Stomach (tissue), 9 donors: ENCODE results near the gene S100A3. TPM values are rescaled to one million over a fixed set of nuclear protein-coding genes. Genes with fewer than 3 reads are reported as not detected.
A peak's percentile ranks its signal among the peaks of the same experiment; 100 is the strongest.
"Not testable (repeated sequence)": the region's sequence is repeated elsewhere in the genome, so short reads cannot be mapped to it uniquely, and the experiment has no call there.

Source experiments
- DNase-seq, 2 donors: peaks; one replicate each; pipeline versions ENCODE4 v3.0.0 to v3.0.0-alpha.2; 2013 to 2019
- H3K27ac ChIP-seq, 5 donors: fragments of 200-600 bp in 4 of 5; sonication (generic) in 4 of 5; one replicate each; pipeline ENCODE4 v1.5.1; 2013 to 2019; ENCODE audit warnings: mild to moderate bottlenecking in 1 of 5, moderate library complexity in 1 of 5
- H3K27me3 ChIP-seq, 3 donors: fragments of 200-600 bp; sonication (generic); one replicate each; pipeline ENCODE4 v1.5.1; 2017 to 2019; ENCODE audit warnings: mixed run types in 1 of 3
- H3K36me3 ChIP-seq, 4 donors: fragments of 200-600 bp; sonication (generic); 1 replicate in 3 of 4; 2 replicates in 1 of 4; pipeline ENCODE4 v1.5.1; 2016 to 2019
- H3K4me1 ChIP-seq, 4 donors: fragments of 200-600 bp; sonication (generic); one replicate each; pipeline ENCODE4 v1.5.1; 2016 to 2019
- H3K4me3 ChIP-seq, 4 donors: fragments of 200-600 bp; sonication (generic) in 3 of 4; one replicate each; pipeline ENCODE4 v1.5.1; 2016 to 2019; ENCODE audit warnings: mild to moderate bottlenecking in 1 of 4
- H3K9me3 ChIP-seq, 4 donors: fragments of 200-600 bp; sonication (generic); one replicate each; pipeline ENCODE4 v1.5.1; 2016 to 2019
- EP300 ChIP-seq: sonication (generic); formaldehyde crosslinking; IDR thresholded peaks from one replicate; pipeline ENCODE4 v1.6.1; 2017; ENCODE audit warnings: antibody characterized with exemption
- POLR2A ChIP-seq, 4 donors: fragments of 450-650 bp; IDR thresholded peaks; one replicate each; pipeline ENCODE4 v1.6.1; 2016; ENCODE audit warnings: antibody characterized with exemption in 4 of 4, control low read depth in 2 of 4, mild to moderate bottlenecking in 1 of 4, moderate library complexity in 1 of 4
- POLR2AphosphoS5 ChIP-seq, 3 donors: sonication (generic); formaldehyde crosslinking; IDR thresholded peaks; one replicate each; pipeline ENCODE4 v1.6.1; 2016; ENCODE audit warnings: antibody characterized with exemption in 3 of 3
- WGBS, 5 donors: extraction: QIAGEN DNeasy Blood & Tissue Kit in 3 of 5; methylation state at CpG; one replicate each; pipeline versions ENCODE4 v1.1.5 to v1.1.7; 2013 to 2018; 5-methylcytosine and 5-hydroxymethylcytosine counted together
- intact Hi-C: fragments of 100-400 bp; cut with DNase I; formaldehyde crosslinking; loops from one replicate; pipeline ENCODE4 v1.15.1; 2023; ENCODE audit warnings: low total_unique reads
- polyA plus RNA-seq, 3 donors: library from polyadenylated mRNA; stranded (reverse); fragments of 200-250 nt; gene quantifications; one replicate each; pipeline ENCODE4 v1.2.3, GENCODE V29; 2013
- total RNA-seq, 5 donors: library from RNA; depleted of rRNA; stranded (reverse); fragments of >200 nt; gene quantifications; one replicate each; pipeline versions ENCODE4 v1.1.0 to v1.2.3, GENCODE V29; 2014 to 2016
- TF ChIP-seq, protein P1 (sequence below), 7 experiments: fragments of 450-650 bp in 4 of 7; fragments of 200-600 bp in 3 of 7; sonication (generic) in 3 of 7; IDR thresholded peaks; one replicate each; pipeline ENCODE4 v1.5.1; 2016 to 2019; ENCODE audit warnings: antibody characterized with exemption in 7 of 7, control low read depth in 2 of 7, mild to moderate bottlenecking in 1 of 7
- donor health status: healthy with polysubstance abuse.
- donor health status: Bipolar disorder and iron deficiency.
- donor health status: healthy.

Gene S100A3
- total and polyA plus RNA-seq, 8 donors = 2.6 to 15.0 (median 5.4) TPM; not detected in 5

DNA sequence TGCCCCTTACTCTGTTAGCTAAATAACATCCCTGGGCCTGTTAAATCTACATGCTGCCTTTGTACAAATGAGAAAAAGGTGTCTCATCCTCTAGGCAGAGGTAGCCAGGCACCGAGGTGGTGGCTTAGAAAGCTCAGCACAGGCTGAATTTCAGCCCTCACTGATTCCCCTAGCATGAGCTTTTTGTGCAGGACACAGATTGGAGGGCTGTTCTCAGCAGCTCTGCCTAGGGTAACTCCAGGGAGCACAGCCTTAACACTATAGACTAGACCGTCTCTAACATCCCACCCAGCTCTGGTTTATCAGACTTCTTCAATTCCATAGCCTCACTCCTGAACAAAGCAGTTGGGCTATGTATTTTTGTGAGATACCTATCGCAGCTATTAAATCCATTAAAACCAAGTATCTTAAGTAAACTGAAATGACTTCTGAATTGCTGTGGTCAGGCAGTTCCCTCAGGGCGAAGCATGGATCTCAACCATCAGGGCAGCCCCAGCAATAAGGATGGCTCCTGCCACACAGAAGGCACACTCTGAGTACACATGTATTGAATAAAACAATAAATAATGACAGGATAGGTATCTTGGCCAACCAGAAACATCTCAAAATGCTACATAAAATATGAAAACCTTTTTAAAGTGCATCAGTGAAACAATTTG, 28.1 kb downstream of the S100A3 start:
- no peaks in the 10 kb centered on the region for H3K36me3 ChIP-seq
- no peaks in the 10 kb centered on the region for H3K9me3 ChIP-seq
- 62 to 75% (median 67%) methylated on average over 4 of the region's 4 CpGs for WGBS, 5 donors
- DNase-seq = no peak
- TF ChIP-seq POLR2A (IDR thresholded peaks at IDR 0.05) (no peak), POLR2AphosphoS5 (IDR thresholded peaks at IDR 0.05) (no peak), EP300 (no peak)
- TF ChIP-seq, protein P1, sequence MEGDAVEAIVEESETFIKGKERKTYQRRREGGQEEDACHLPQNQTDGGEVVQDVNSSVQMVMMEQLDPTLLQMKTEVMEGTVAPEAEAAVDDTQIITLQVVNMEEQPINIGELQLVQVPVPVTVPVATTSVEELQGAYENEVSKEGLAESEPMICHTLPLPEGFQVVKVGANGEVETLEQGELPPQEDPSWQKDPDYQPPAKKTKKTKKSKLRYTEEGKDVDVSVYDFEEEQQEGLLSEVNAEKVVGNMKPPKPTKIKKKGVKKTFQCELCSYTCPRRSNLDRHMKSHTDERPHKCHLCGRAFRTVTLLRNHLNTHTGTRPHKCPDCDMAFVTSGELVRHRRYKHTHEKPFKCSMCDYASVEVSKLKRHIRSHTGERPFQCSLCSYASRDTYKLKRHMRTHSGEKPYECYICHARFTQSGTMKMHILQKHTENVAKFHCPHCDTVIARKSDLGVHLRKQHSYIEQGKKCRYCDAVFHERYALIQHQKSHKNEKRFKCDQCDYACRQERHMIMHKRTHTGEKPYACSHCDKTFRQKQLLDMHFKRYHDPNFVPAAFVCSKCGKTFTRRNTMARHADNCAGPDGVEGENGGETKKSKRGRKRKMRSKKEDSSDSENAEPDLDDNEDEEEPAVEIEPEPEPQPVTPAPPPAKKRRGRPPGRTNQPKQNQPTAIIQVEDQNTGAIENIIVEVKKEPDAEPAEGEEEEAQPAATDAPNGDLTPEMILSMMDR (IDR thresholded peaks at IDR 0.05) = no peak
- intact Hi-C loops = no loop called here
- H3K4me1 ChIP-seq = peaks cover 0 to 7% (median 3%) of the 10 kb centered on the region in 4 donors
- H3K4me3 ChIP-seq = no peak overlapping the region
- H3K27me3 ChIP-seq = no peaks in the 10 kb centered on the region
- H3K27ac ChIP-seq = no peak overlapping the region

DNA sequence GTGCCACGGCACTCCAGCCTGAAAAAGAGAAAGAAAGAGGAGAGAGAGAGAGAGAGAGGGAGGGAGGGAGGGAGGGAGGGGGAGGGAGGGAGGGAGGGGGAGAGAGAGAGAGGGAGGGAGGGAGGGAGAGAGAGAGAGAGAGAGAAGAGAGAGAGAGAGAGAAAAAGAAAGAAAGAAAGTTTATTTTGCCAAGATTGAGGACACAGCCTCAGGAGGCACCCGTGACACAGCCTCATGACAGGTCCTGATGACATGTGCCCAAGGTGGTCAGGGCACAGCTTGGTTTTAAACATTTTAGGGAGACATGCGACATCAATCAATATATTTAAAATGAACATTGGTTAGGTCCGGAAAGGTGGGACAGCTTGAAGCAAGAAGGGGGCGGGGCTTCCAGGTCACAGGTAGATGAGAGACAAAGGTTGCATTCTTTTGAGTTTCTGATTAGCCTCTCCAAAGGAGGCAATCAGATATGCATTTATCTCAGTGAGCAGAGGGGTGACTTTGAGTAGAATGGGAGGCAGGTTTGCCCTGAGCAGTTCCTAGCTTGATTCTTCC, 28.8 kb downstream of the S100A3 start:
- H3K9me3 ChIP-seq, intact Hi-C loops: not testable (repeated sequence)

DNA sequence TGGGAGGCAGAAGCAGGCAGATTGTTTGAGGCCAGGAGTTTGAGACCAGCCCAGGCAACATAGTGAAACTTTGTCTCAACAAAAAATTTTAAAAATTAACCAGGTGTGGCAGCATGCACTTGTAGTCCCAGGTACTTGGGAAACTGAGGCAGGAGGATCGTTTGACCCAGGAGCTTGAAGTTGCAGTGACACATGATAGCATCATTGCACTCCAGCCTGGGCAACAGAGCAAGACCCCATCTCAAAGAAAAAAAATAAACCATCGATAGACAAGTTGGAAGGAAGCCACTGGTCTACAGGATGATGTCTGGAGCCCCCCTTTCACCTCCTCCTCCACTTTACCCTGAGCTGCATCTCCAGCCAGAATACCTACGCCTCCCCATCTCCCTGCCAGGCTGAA, 29.8 kb downstream of the S100A3 start:
- no peak for DNase-seq
- no peak overlapping the region for H3K4me3 ChIP-seq
- no peaks in the 10 kb centered on the region for H3K36me3 ChIP-seq
- no peak for TF ChIP-seq POLR2A (IDR thresholded peaks at IDR 0.05)
- no peak for TF ChIP-seq POLR2AphosphoS5 (IDR thresholded peaks at IDR 0.05)
- TF ChIP-seq, protein P1 (IDR thresholded peaks at IDR 0.05) = no peak
- TF ChIP-seq EP300 = no peak
- no peaks in the 10 kb centered on the region for H3K27me3 ChIP-seq
- 89 to 96% (median 91%) methylated on average over 3 of the region's 3 CpGs for WGBS, 5 donors
- no peaks in the 10 kb centered on the region for H3K9me3 ChIP-seq
- intact Hi-C loops = loop anchor here (5.0 kb wide), 1 partner anchor 43 kb away; no protein-coding TSS in a partner anchor
- H3K27ac ChIP-seq = no peak overlapping the region
- peaks cover 6 to 20% (median 10%) of the 10 kb centered on the region in 4 donors for H3K4me1 ChIP-seq

More for the DNA sequence above, 28.8 kb downstream of the S100A3 start:
- H3K36me3 ChIP-seq, H3K4me3 ChIP-seq, H3K27me3 ChIP-seq, H3K27ac ChIP-seq: not testable (repeated sequence)
- 49 to 62% (median 54%) methylated on average over 4 to 5 of the region's 5 CpGs for WGBS, 5 donors
- DNase-seq = peak in 1 of 2 donors; percentile 59
- peaks cover 6 to 14% (median 9%) of the 10 kb centered on the region in 4 donors for H3K4me1 ChIP-seq

GRCh38 chr1:153515504-153516394, 33.3 kb downstream of the S100A3 start:
- Histone ChIP-seq H3K4me1 (peaks cover 11 to 27% (median 12%) of the 10 kb centered on the region in 4 donors), H3K27ac (peak overlapping the region; percentile 54 to 85 (median 81)), H3K9me3 (no peaks in the 10 kb centered on the region), H3K4me3 (no peak overlapping the region), H3K36me3 (no peaks in the 10 kb centered on the region), H3K27me3 (no peaks in the 10 kb centered on the region)
- peak; percentile 69 to 87 for DNase-seq
- intact Hi-C loops = loop anchor here (5.0 kb wide), 1 partner anchor 47 kb away; no protein-coding TSS in a partner anchor
- TF ChIP-seq POLR2AphosphoS5 (IDR thresholded peaks at IDR 0.05) = peak in 2 of 3 donors; percentile 63 to 68
- TF ChIP-seq POLR2A (IDR thresholded peaks at IDR 0.05) = no peak
- 32 to 50% (median 48%) methylated on average over 8 of the region's 8 CpGs for WGBS, 5 donors

GRCh38 chr1:153513666-153514065, 35.4 kb downstream of the S100A3 start:
- DNase-seq = no peak
- Histone ChIP-seq H3K27ac (no peak overlapping the region), H3K4me3 (no peak overlapping the region), H3K36me3 (no peaks in the 10 kb centered on the region), H3K4me1 (peaks cover 12 to 29% (median 12%) of the 10 kb centered on the region in 4 donors), H3K9me3 (no peaks in the 10 kb centered on the region), H3K27me3 (no peaks in the 10 kb centered on the region)
- TF ChIP-seq POLR2A (IDR thresholded peaks at IDR 0.05) = no peak
- no peak for TF ChIP-seq EP300
- no peak for TF ChIP-seq POLR2AphosphoS5 (IDR thresholded peaks at IDR 0.05)
- TF ChIP-seq, protein P1 (IDR thresholded peaks at IDR 0.05) = no peak
- 93 to 96% (median 94%) methylated on average over 7 of the region's 7 CpGs for WGBS, 5 donors
- intact Hi-C loops = loop anchor here (5.0 kb wide), 1 partner anchor 59 kb away; no protein-coding TSS in a partner anchor
